Trophoblast cell (in vitro differentiated cells and primary cell): ENCODE measurements around the gene INSIG1.

Experiments
- DNase-seq, 2 donors: peaks; one replicate each; pipeline ENCODE4 v3.0.0-alpha.2; 2016
- H2AFZ ChIP-seq: 2 replicates; pipeline ENCODE4 v1.6.1; 2013; ENCODE audit warnings: low read length, moderate library complexity, mild to moderate bottlenecking; ENCODE audit not compliant: insufficient read depth, poor library complexity
- H2AK5ac ChIP-seq: 2 replicates; pipeline ENCODE4 v1.6.1; 2013; ENCODE audit warnings: mild to moderate bottlenecking, low read length
- H2BK120ac ChIP-seq: 2 replicates; pipeline ENCODE4 v1.6.1; 2013; ENCODE audit warnings: low read length, mild to moderate bottlenecking, moderate library complexity; ENCODE audit not compliant: insufficient read depth, poor library complexity
- H2BK12ac ChIP-seq: 2 replicates; pipeline ENCODE4 v1.6.1; 2013; ENCODE audit warnings: mild to moderate bottlenecking, low read length, moderate library complexity
- H2BK5ac ChIP-seq: 2 replicates; pipeline ENCODE4 v1.6.1; 2013; ENCODE audit warnings: low read length, low read depth, moderate library complexity, mild to moderate bottlenecking; ENCODE audit not compliant: poor library complexity
- H3K14ac ChIP-seq: 2 replicates; pipeline ENCODE4 v1.6.1; 2013; ENCODE audit warnings: mild to moderate bottlenecking, low read length
- H3K18ac ChIP-seq: 2 replicates; pipeline ENCODE4 v1.6.1; 2013; ENCODE audit warnings: mild to moderate bottlenecking, low read length
- H3K23ac ChIP-seq: 2 replicates; pipeline ENCODE4 v1.6.1; 2013; ENCODE audit warnings: low read length
- H3K27ac ChIP-seq: 2 replicates; pipeline ENCODE4 v1.5.1; 2013; ENCODE audit warnings: low read depth, mild to moderate bottlenecking, inconsistent platforms, low read length, moderate library complexity
- H3K27me3 ChIP-seq: 2 replicates; pipeline ENCODE4 v1.6.1; 2013; ENCODE audit warnings: inconsistent platforms, mild to moderate bottlenecking, low read length, moderate library complexity; ENCODE audit not compliant: insufficient read depth
- H3K36me3 ChIP-seq, 2 experiments: 1 replicate in 1 of 2; 2 replicates in 1 of 2; pipeline ENCODE4 v1.6.1; 2013; ENCODE audit warnings: low read length in 2 of 2, mild to moderate bottlenecking in 2 of 2, moderate library complexity in 1 of 2; ENCODE audit not compliant: insufficient read depth in 2 of 2, control insufficient read depth in 1 of 2
- H3K4ac ChIP-seq: 2 replicates; pipeline ENCODE4 v1.6.1; 2013; ENCODE audit warnings: low read depth, mild to moderate bottlenecking, low read length, moderate library complexity
- H3K4me1 ChIP-seq, 2 experiments: 1 replicate in 1 of 2; 2 replicates in 1 of 2; pipeline ENCODE4 v1.6.1; 2013; ENCODE audit warnings: low read length in 2 of 2, mild to moderate bottlenecking in 2 of 2, moderate library complexity in 1 of 2; ENCODE audit not compliant: insufficient read depth in 2 of 2, control insufficient read depth in 1 of 2
- H3K4me2 ChIP-seq: 2 replicates; pipeline ENCODE4 v1.6.1; 2013; ENCODE audit warnings: inconsistent platforms, mild to moderate bottlenecking, low read length, moderate library complexity
- H3K4me3 ChIP-seq: 2 replicates; pipeline ENCODE4 v1.5.1; 2013; ENCODE audit warnings: mild to moderate bottlenecking, low read depth, low read length, inconsistent platforms
- H3K79me1 ChIP-seq: one replicate; pipeline ENCODE4 v1.6.1; 2013; ENCODE audit warnings: low read length
- H3K79me2 ChIP-seq: 2 replicates; pipeline ENCODE4 v1.6.1; 2013; ENCODE audit warnings: low read length, mild to moderate bottlenecking; ENCODE audit not compliant: control insufficient read depth, insufficient read depth, poor library complexity
- H3K9ac ChIP-seq: 2 replicates; pipeline ENCODE4 v1.6.1; 2013; ENCODE audit warnings: mild to moderate bottlenecking, low read length
- H3K9me3 ChIP-seq: 2 replicates; pipeline ENCODE4 v1.6.1; 2013; ENCODE audit warnings: low read depth, mild to moderate bottlenecking, control low read depth, inconsistent platforms, low read length; ENCODE audit not compliant: insufficient read depth
- H4K12ac ChIP-seq: 2 replicates; pipeline ENCODE4 v1.6.1; 2013; ENCODE audit warnings: low read depth, mild to moderate bottlenecking, low read length, moderate library complexity
- H4K8ac ChIP-seq: 2 replicates; pipeline ENCODE4 v1.6.1; 2013; ENCODE audit warnings: low read depth, mild to moderate bottlenecking, low read length, moderate library complexity
- H4K91ac ChIP-seq: one replicate; pipeline ENCODE4 v1.6.1; 2013; ENCODE audit warnings: low read depth, mild to moderate bottlenecking, low read length, moderate library complexity
- WGBS: extraction: QIAGEN DNeasy Blood & Tissue Kit; methylation state at CpG from one replicate; pipeline ENCODE4 v1.1.7; 2013; ENCODE audit warnings: missing lambda C conversion rate; ENCODE audit not compliant: insufficient read length, insufficient coverage; ENCODE audit errors: extremely low coverage; 5-methylcytosine and 5-hydroxymethylcytosine counted together

The INSIG1 gene

DNA sequence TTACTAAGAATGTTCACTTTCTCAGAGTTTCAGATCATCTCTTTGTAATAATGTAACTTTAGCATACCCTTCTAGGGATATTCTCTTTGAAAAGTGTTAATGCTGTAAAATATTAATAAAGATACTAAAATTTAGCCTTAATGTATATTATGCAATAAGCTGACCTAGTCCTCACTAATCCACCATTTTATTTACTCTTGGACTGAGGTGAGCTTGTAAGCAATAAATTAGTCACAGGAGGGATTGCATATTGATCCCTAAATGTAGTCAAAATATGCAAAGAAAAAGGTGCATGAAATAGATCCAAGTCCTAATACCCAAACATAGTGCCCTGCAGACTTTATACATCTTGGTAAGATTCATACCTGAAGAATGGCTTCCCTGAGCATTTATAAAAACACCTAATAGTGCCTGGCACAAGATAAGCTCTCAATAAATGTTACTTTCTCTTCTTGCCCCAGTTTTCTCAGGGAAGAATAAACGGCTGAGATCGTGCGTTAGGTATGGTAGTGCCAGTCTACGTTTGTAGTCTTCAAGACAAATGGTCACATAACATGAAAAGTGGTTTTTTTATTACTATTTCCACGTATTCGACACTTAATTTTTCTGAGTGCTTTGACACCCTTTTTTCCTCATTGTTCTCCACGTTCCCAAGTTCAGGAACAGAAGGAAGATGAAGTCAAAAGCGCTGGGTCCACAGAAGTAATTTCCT is 14.3 kb downstream of the INSIG1 start:
- H3K4me3 ChIP-seq = no peak overlapping the region
- peaks cover 10 to 17% of the 10 kb centered on the region in 2 experiments for H3K36me3 ChIP-seq
- peaks cover 2% of the 10 kb centered on the region for H3K9me3 ChIP-seq
- H3K14ac ChIP-seq = no peak overlapping the region
- no peaks in the 10 kb centered on the region for H3K79me1 ChIP-seq
- no peak overlapping the region for H3K9ac ChIP-seq
- WGBS = no CpG with 5 or more reads among the region's 8 CpGs
- H4K12ac ChIP-seq = no peak overlapping the region
- no peak for DNase-seq
- H2AFZ ChIP-seq = no peak overlapping the region
- H2BK12ac ChIP-seq = no peak overlapping the region
- no peak overlapping the region for H3K18ac ChIP-seq
- H3K27ac ChIP-seq = no peak overlapping the region
- H3K23ac ChIP-seq = no peak overlapping the region
- H2BK5ac ChIP-seq = no peak overlapping the region
- H2BK120ac ChIP-seq = no peak overlapping the region
- no peak overlapping the region for H4K8ac ChIP-seq
- no peak overlapping the region for H3K4me2 ChIP-seq
- no peak overlapping the region for H2AK5ac ChIP-seq
- no peak overlapping the region for H4K91ac ChIP-seq
- H3K27me3 ChIP-seq = no peaks in the 10 kb centered on the region
- peaks cover 0 to under 1% of the 10 kb centered on the region in 2 experiments for H3K4me1 ChIP-seq
- H3K79me2 ChIP-seq = no peaks in the 10 kb centered on the region
- no peak overlapping the region for H3K4ac ChIP-seq

- H2AK5ac ChIP-seq = no peak overlapping the region
- H2BK120ac ChIP-seq = no peak overlapping the region
- H4K8ac ChIP-seq = no peak overlapping the region
- peaks cover 4% of the 10 kb centered on the region for H3K9me3 ChIP-seq
- no peak overlapping the region for H2BK12ac ChIP-seq
- no peak overlapping the region for H4K91ac ChIP-seq
- no peak overlapping the region for H3K14ac ChIP-seq
- no peak overlapping the region for H3K23ac ChIP-seq
- H3K4me3 ChIP-seq = no peak overlapping the region
- H3K27ac ChIP-seq = no peak overlapping the region
- H3K36me3 ChIP-seq = peaks cover 10 to 15% of the 10 kb centered on the region in 2 experiments
- DNase-seq = no peak
- H2AFZ ChIP-seq = no peak overlapping the region
- H3K4me2 ChIP-seq = no peak overlapping the region
- no peaks in the 10 kb centered on the region for H3K27me3 ChIP-seq
- no peak overlapping the region for H3K4ac ChIP-seq
- H3K9ac ChIP-seq = no peak overlapping the region
- H3K79me2 ChIP-seq = no peaks in the 10 kb centered on the region
- H3K4me1 ChIP-seq = no peaks in the 10 kb centered on the region
- no peak overlapping the region for H4K12ac ChIP-seq
- no peak overlapping the region for H3K18ac ChIP-seq
- no peaks in the 10 kb centered on the region for H3K79me1 ChIP-seq
- H2BK5ac ChIP-seq = no peak overlapping the region
- WGBS = no CpG with 5 or more reads among the region's 7 CpGs
Observed at GRCh38 chr7:155312633-155313032, 15.0 kb downstream of the INSIG1 start.

GRCh38 chr7:155313096-155313495 is 15.4 kb downstream of the INSIG1 start:
- Histone ChIP-seq H4K8ac (no peak overlapping the region), H3K9me3 (peaks cover 4% of the 10 kb centered on the region), H2BK120ac (no peak overlapping the region), H2BK5ac (no peak overlapping the region), H4K12ac (no peak overlapping the region), H3K27me3 (no peaks in the 10 kb centered on the region), H3K79me2 (no peaks in the 10 kb centered on the region), H3K18ac (no peak overlapping the region), H3K79me1 (no peaks in the 10 kb centered on the region), H3K36me3 (peaks cover 10 to 13% of the 10 kb centered on the region in 2 experiments), H4K91ac (no peak overlapping the region), H3K4me2 (no peak overlapping the region), H3K4ac (no peak overlapping the region), H2AK5ac (no peak overlapping the region), H3K4me1 (no peaks in the 10 kb centered on the region), H2AFZ (no peak overlapping the region), H3K27ac (no peak overlapping the region), H3K9ac (no peak overlapping the region), H3K23ac (no peak overlapping the region), H3K14ac (no peak overlapping the region), H2BK12ac (no peak overlapping the region), H3K4me3 (no peak overlapping the region)
- whole genome bisulfite sequencing = no CpG with 5 or more reads among the region's 8 CpGs
- no peak for DNase-seq

- Histone ChIP-seq H3K79me2 (no peaks in the 10 kb centered on the region), H4K12ac (no peak overlapping the region), H4K8ac (no peak overlapping the region), H2AK5ac (no peak overlapping the region), H3K36me3 (no peaks in the 10 kb centered on the region), H3K4me3 (no peak overlapping the region), H3K79me1 (no peaks in the 10 kb centered on the region), H3K27ac (no peak overlapping the region), H2AFZ (no peak overlapping the region), H4K91ac (no peak overlapping the region), H3K27me3 (no peaks in the 10 kb centered on the region), H3K23ac (no peak overlapping the region), H3K4me2 (no peak overlapping the region), H3K18ac (no peak overlapping the region), H3K9ac (no peak overlapping the region), H3K9me3 (peaks cover 2% of the 10 kb centered on the region), H2BK5ac (no peak overlapping the region), H2BK120ac (no peak overlapping the region), H2BK12ac (no peak overlapping the region), H3K4me1 (no peaks in the 10 kb centered on the region), H3K14ac (no peak overlapping the region), H3K4ac (no peak overlapping the region)
- DNase-seq = peak; percentile 46 to 58
- no CpG with 5 or more reads among the region's 8 CpGs for WGBS
Observed at GRCh38 chr7:155315977-155316376, 18.3 kb downstream of the INSIG1 start.
